ENCODE results near the gene RAE1. TPM values are rescaled to one million over a fixed set of nuclear protein-coding genes. Genes with fewer than 3 reads are reported as not detected.
"Not testable (repeated sequence)": the region's sequence is repeated elsewhere in the genome, so short reads cannot be mapped to it uniquely, and the experiment has no call there.

The RAE1 gene
- total RNA-seq, 2 donors from 2014 or later: 21.7 to 49.9 TPM

DNA sequence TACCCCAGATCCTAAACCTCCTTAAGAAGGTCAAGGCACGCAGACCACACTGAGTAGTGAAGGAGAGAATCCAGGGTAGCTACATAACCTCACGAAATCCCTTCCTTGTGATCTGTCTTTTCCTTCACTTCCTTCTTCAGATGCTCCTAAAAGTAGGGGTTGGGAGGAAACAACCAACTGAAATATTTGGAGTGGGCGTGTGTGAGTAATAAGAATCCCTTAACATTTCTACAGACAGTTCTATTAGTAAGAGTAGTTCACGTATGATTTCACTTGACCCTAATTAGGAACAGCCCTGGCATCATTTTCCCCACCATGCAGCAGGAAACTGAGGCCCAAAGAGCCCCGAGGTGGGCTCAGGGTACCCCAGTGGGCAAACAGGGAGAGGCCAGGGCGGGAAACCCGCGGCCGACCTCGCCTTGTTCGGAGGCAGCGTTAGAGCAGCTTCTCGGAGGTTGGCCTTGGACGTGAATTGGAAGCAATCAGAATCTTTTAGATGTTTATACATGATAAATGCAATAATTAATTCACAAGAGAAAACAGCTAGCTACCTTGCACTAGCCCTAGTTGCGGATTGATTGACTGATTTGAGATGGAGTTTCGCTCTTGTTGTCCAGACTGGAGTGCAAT, 859 bp upstream of the RAE1 start:
- Histone ChIP-seq H3K4me3 (no peak overlapping the region), H3K36me3 (peaks cover 0 to 7% of the 10 kb centered on the region in 2 donors), H3K27me3 (replicated peaks; ENCODE audit: insufficient read depth) (no peaks in the 10 kb centered on the region), H3K4me1 (replicated peaks) (no peaks in the 10 kb centered on the region), H3K27ac (no peak overlapping the region), H3K9me3 (no peaks in the 10 kb centered on the region)
- TF ChIP-seq, protein P1, sequence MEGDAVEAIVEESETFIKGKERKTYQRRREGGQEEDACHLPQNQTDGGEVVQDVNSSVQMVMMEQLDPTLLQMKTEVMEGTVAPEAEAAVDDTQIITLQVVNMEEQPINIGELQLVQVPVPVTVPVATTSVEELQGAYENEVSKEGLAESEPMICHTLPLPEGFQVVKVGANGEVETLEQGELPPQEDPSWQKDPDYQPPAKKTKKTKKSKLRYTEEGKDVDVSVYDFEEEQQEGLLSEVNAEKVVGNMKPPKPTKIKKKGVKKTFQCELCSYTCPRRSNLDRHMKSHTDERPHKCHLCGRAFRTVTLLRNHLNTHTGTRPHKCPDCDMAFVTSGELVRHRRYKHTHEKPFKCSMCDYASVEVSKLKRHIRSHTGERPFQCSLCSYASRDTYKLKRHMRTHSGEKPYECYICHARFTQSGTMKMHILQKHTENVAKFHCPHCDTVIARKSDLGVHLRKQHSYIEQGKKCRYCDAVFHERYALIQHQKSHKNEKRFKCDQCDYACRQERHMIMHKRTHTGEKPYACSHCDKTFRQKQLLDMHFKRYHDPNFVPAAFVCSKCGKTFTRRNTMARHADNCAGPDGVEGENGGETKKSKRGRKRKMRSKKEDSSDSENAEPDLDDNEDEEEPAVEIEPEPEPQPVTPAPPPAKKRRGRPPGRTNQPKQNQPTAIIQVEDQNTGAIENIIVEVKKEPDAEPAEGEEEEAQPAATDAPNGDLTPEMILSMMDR (IDR thresholded peaks at IDR 0.05): no peak
- TF ChIP-seq POLR2A (IDR thresholded peaks at IDR 0.05) (no peak), POLR2AphosphoS5 (IDR thresholded peaks at IDR 0.05) (no peak)
- WGBS: 86% methylated on average over 16 of the region's 16 CpGs
- no peak for DNase-seq (ENCODE audit: low spot score)
- intact Hi-C loops (cut with DNase I): no loop called here

DNA sequence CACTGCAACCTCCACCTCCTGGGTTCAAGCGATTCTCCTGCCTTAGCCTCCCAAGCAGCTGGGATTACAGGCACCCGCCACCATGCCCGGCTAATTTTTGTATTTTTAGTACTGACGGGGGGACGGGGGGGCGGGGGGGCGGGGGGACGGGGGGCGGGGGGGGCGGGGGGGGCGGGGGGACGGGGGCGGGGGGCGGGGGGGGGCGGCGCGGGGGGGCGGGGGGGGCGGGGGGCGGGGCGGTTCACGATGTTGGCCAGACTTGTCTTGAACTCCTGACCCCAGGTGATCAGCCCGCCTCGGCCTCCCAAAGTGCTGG, 371 bp upstream of the RAE1 start:
- H3K27me3 ChIP-seq (replicated peaks; ENCODE audit: insufficient read depth); H3K36me3 ChIP-seq; DNase-seq (ENCODE audit: low spot score); intact Hi-C loops (cut with DNase I); H3K9me3 ChIP-seq; H3K4me1 ChIP-seq (replicated peaks): not testable (repeated sequence)
- H3K4me3 ChIP-seq: peak overlapping the region; percentile 64 to 71
- 12% methylated on average over 12 of the region's 24 CpGs for WGBS
- H3K27ac ChIP-seq: peak overlapping the region; percentile 73 to 75

DNA sequence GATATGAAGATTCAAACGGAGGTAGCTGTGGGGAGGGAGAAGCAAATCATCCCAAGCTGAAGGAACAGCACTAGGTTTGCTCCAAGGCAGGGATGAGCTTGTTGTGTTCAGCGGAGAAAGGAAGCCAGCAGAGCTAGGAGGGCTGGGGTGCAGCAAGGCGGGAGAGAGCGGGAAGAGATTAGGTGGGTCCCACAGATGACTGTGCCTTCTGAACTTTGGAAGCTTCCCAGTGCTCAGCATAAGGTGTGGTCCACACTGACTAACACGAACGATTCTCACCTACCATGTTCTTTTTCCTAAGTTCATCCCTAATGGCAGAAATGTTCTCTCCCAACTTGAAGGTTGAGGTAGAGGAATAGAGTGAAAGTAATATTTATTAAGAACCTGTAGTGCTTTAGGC, 1.2 kb downstream of the RAE1 start:
- no peak overlapping the region for H3K27ac ChIP-seq
- 73% methylated on average over 6 of the region's 6 CpGs for WGBS
- intact Hi-C loops (cut with DNase I): no loop called here
- H3K27me3 ChIP-seq (replicated peaks; ENCODE audit: insufficient read depth): no peaks in the 10 kb centered on the region
- no peak for DNase-seq (ENCODE audit: low spot score)
- no peaks in the 10 kb centered on the region for H3K9me3 ChIP-seq
- no peak overlapping the region for H3K4me3 ChIP-seq
- TF ChIP-seq POLR2AphosphoS5 (IDR thresholded peaks at IDR 0.05) (no peak), POLR2A (IDR thresholded peaks at IDR 0.05) (no peak)
- TF ChIP-seq, protein P1 (IDR thresholded peaks at IDR 0.05): no peak
- no peaks in the 10 kb centered on the region for H3K4me1 ChIP-seq (replicated peaks)
- H3K36me3 ChIP-seq: peaks cover 7 to 8% of the 10 kb centered on the region in 2 donors

DNA sequence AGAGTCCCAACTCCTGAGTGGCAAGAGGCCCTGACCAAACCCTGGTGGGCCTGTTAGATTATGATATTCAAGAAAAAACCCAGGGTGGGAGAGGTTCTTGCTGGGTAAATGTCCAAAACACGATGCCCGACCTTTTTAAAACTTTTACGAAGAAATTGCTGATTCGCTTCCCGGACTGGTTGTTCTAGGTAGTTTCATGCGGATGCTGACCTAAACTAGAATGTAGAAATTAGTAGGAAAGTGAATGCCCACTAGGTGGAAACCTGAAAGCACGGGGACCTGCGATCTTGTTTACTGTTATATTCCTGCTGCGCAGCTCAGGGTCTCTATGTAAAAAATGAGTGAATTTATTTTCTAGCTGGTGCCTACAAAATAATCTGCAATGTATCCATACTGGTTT, 2.3 kb downstream of the RAE1 start:
- intact Hi-C loops (cut with DNase I): no loop called here
- Histone ChIP-seq H3K27me3 (replicated peaks; ENCODE audit: insufficient read depth) (no peaks in the 10 kb centered on the region), H3K4me3 (no peak overlapping the region), H3K36me3 (peaks cover 7 to 8% of the 10 kb centered on the region in 2 donors), H3K4me1 (replicated peaks) (no peaks in the 10 kb centered on the region), H3K27ac (no peak overlapping the region), H3K9me3 (no peaks in the 10 kb centered on the region)
- no peak for DNase-seq (ENCODE audit: low spot score)
- TF ChIP-seq POLR2A (IDR thresholded peaks at IDR 0.05) (no peak), POLR2AphosphoS5 (IDR thresholded peaks at IDR 0.05) (no peak)
- TF ChIP-seq, protein P1 (IDR thresholded peaks at IDR 0.05): no peak
- WGBS: 88% methylated on average over 9 of the region's 9 CpGs

DNA sequence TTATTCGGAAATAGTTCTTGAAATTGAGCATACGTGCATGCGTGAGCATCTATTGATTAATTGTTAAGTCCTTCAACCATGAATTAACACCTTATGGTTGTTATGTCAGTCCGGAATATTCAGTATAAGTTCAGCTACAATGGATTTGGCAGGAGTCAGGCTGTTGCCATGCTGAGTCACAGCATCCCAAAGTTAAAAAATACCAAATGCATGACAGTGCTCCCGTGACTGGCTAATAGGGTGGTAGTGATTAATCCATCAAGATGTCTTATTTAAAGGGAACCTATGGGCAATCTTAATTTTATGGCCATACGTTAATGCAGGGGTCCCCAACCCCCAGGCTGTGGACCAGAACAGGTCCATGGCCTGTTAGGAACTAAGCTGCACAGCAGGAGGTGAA, 10.5 kb downstream of the RAE1 start:
- WGBS: 80% methylated on average over 6 of the region's 6 CpGs

More for the DNA sequence above, 10.5 kb downstream of the RAE1 start:
- Histone ChIP-seq H3K36me3 (peaks cover 0 to 4% of the 10 kb centered on the region in 2 donors), H3K4me1 (replicated peaks) (no peaks in the 10 kb centered on the region), H3K27ac (no peak overlapping the region), H3K27me3 (replicated peaks; ENCODE audit: insufficient read depth) (no peaks in the 10 kb centered on the region), H3K9me3 (no peaks in the 10 kb centered on the region), H3K4me3 (no peak overlapping the region)
- intact Hi-C loops (cut with DNase I): no loop called here
- DNase-seq (ENCODE audit: low spot score): no peak
- TF ChIP-seq POLR2AphosphoS5 (IDR thresholded peaks at IDR 0.05) (no peak), POLR2A (IDR thresholded peaks at IDR 0.05) (no peak)
- TF ChIP-seq, protein P1 (IDR thresholded peaks at IDR 0.05): no peak

All from prostate gland (tissue), 2 donors.